Medulla oblongata (tissue), 1 donor: ENCODE results near the gene RTP2.

Experiments
- DNase-seq: peaks from one replicate; pipeline ENCODE4 v3.0.0-alpha.2; 2015; ENCODE audit errors: extremely low spot score

Gene RTP2

DNA sequence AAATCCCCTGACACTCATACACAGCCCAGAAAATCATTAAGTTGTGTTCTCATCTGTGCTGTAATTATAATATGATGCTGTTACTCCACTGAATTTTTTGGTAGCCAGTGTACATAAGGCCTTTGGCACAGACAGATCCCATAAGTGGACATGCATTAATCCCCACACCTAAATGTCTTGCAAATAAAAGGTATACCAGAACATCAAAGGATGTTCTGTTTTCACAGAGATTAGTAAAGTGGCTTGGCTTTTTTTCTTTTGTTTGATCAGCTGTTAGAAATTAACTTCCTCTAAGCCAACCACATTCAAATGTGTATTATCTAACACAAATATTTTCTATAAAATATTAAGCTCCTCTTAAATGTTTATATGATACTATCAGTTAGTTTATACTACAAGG, 34.8 kb downstream of the RTP2 start:
- no peak for DNase-seq

DNA sequence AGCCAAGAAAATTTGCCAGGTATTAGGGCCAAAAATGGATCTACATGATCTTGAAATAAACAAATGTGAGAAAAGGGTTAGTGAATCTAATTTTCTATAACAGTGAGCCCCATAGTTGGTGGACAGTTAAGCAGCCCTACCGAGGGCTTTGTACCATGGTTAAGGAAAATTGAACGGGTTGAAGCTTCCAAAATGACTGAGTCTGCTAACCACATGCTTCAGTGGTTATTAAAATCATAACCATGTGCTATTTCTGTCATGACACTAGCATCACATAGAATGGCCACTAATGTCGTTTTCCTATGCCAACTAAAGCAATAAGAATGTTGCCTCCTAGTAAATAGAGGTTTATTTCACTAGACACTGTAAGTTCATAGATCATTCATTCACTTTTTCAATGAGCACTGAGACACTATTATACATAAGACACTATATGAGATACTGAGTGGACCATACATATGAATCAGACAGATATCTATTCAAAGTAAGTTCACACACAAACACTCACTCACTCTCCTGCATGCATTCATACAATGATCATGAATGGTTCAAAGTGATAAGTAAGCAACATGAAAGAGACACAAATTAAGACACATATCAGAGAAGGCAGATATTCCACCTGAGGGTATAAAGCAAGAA, 36.5 kb downstream of the RTP2 start:
- no peak for DNase-seq

DNA sequence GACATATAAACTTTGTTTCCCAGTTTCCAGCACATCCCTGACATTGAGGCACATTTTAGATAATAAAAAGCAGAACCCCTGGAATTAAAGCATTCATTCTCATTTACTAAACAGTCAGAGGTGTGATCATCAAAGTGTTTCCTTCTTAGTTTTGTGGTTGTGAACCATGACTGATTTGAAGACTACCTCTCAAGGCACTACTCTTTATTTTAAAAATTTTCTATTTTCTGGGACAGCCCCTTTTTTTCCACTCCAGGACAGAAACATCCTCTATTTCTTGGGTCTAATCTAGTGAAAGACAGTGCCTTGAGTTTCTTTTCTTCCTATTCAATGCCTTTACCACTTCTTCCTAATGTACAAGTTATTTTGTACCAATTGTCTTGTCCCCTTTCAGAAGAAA, 37.3 kb downstream of the RTP2 start:
- no peak for DNase-seq

DNA sequence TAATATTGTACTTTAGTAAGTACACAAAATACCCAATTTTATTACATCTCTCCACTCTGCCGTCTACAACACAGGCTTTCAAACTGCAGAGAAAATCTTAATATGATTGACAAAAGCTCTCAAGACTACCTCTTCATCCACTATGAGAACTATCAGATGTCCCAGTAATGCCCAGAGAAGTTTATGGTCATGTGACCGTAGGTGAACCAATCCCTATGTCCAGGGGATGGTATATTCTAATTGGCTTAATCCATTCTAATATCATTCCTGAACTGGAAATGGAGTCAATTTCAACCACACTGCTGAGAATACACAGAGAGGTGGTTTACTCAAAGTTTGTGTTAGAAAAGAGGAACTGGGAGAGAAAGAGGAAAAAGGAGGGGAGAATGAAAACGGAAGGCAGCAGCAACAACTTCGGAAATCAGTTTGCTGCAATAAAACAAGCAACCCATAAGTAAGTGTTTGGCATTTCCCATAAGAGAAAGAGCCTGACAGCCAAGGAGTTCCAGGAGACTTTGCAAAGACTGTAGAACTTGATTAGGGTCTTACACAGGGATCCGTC, 39.4 kb downstream of the RTP2 start:
- no peak for DNase-seq

DNA sequence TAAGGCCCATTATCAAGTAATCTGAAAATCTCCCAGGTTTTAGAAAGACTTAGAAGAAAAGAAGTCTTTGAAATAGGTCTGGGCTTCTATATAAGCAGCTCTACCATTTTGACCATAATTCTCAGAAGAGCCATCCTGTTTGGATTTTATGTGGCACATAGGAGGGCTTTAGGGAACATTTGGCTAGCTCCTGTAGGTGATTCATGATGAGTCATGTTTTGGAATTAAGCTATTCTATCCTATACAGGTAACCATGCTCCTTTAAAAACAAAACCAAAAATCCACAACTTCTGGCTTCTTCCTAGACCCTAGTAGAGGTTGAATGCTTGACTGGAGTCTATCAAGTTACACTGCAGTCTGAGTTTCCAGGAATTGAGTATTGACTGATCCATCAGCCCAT, 41.1 kb downstream of the RTP2 start:
- no peak for DNase-seq

DNA sequence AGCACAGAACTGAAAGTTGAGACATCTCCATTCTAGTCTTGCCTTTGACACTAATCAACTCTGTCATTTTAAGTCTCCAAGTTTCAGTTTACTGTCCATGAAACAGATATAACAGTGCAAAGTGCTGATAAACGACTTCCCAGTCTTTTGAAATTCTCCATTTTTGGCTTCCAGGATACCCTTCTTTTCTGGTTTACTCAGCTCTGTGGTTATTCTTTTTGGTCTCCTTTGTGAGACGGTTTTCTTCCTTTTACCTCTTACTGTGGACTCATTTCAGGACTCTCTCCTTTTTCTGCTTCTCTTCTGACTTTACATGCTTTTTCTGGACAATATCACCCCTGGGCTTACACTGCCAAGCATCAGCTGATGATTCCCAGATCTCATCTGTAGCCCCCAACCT, 51.1 kb downstream of the RTP2 start:
- no peak for DNase-seq
